HEK293T (cell line): Measurements from ENCODE around the gene DBH.

Experiments used
- BHLHE40 ChIP-seq: fragments of 450-650 bp; IDR thresholded peaks from 2 replicates; pipeline ENCODE4 v1.6.1; 2016; ENCODE audit warnings: mild to moderate bottlenecking, moderate library complexity, borderline replicate concordance
- FOXA1 ChIP-seq: fragments of 450-650 bp; IDR thresholded peaks from 2 replicates; pipeline ENCODE4 v1.6.1; 2016; ENCODE audit warnings: mild to moderate bottlenecking
- L3MBTL2 ChIP-seq: fragments of 450-650 bp; conservative IDR thresholded peaks from 2 replicates; pipeline ENCODE4 v1.6.1; 2016; ENCODE audit warnings: mild to moderate bottlenecking
- SP1 ChIP-seq: fragments of 450-650 bp; IDR thresholded peaks from 2 replicates; pipeline ENCODE4 v1.6.1; 2017
- SUZ12 ChIP-seq: fragments of 450-650 bp; IDR thresholded peaks from 2 replicates; pipeline ENCODE4 v1.6.1; 2016; ENCODE audit warnings: mild to moderate bottlenecking
- ZNF384 ChIP-seq: fragments of 450-650 bp; IDR thresholded peaks from 2 replicates; pipeline ENCODE4 v1.6.1; 2016

- TF ChIP-seq FOXA1: no peak
- no peak for TF ChIP-seq L3MBTL2
- TF ChIP-seq BHLHE40: no peak
- no peak for TF ChIP-seq SP1
- no peak for TF ChIP-seq ZNF384
- TF ChIP-seq SUZ12: no peak
Measured at GRCh38 chr9:133643978-133644760, 8.0 kb downstream of the DBH start.
